ENCODE data around the gene RPS6KA2. TPM values are rescaled to one million over a fixed set of nuclear protein-coding genes. Genes with fewer than 3 reads are reported as not detected.

RPS6KA2 gene
- total RNA-seq, 3 donors from 2014 or later (not counting 1 experiment from before 2014, with no cell fraction given) = 2.8 to 4.5 (median 2.9) TPM

GRCh38 chr6:166588691-166589336, 38.2 kb downstream of the RPS6KA2 start:
- TF ChIP-seq, protein P1, sequence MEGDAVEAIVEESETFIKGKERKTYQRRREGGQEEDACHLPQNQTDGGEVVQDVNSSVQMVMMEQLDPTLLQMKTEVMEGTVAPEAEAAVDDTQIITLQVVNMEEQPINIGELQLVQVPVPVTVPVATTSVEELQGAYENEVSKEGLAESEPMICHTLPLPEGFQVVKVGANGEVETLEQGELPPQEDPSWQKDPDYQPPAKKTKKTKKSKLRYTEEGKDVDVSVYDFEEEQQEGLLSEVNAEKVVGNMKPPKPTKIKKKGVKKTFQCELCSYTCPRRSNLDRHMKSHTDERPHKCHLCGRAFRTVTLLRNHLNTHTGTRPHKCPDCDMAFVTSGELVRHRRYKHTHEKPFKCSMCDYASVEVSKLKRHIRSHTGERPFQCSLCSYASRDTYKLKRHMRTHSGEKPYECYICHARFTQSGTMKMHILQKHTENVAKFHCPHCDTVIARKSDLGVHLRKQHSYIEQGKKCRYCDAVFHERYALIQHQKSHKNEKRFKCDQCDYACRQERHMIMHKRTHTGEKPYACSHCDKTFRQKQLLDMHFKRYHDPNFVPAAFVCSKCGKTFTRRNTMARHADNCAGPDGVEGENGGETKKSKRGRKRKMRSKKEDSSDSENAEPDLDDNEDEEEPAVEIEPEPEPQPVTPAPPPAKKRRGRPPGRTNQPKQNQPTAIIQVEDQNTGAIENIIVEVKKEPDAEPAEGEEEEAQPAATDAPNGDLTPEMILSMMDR (IDR thresholded peaks at IDR 0.05) = no peak
- 45% methylated on average over 11 of the region's 11 CpGs for WGBS (ENCODE audit: insufficient coverage)
- Histone ChIP-seq H3K4me3 (ENCODE audit: low read length) (no peak overlapping the region), H3K27ac (ENCODE audit: low read length) (no peak overlapping the region), H3K36me3 (ENCODE audit: control insufficient read depth, insufficient read depth, low read length) (no peaks in the 10 kb centered on the region), H3K27me3 (ENCODE audit: control insufficient read depth, insufficient read depth, low read length) (no peaks in the 10 kb centered on the region), H3K9me3 (ENCODE audit: control insufficient read depth, insufficient read depth, low read length) (no peaks in the 10 kb centered on the region), H3K4me1 (ENCODE audit: control insufficient read depth, insufficient read depth, low read length) (peaks cover 23% of the 10 kb centered on the region)
- Mint-ChIP-seq H3K4me3 (no peak overlapping the region), H3K36me3 (no peaks in the 10 kb centered on the region), H3K27ac (no peak overlapping the region), H3K4me1 (peaks cover 0 to 22% of the 10 kb centered on the region in 2 donors), H3K27me3 (ENCODE audit: low read depth in 2 of 2) (peaks cover 0 to 11% of the 10 kb centered on the region in 2 donors), H3K9me3 (no peaks in the 10 kb centered on the region)
- intact Hi-C loops (cut with micrococcal nuclease) = no loop called here
- ATAC-seq (no peak), DNase-seq (no peak)

DNA sequence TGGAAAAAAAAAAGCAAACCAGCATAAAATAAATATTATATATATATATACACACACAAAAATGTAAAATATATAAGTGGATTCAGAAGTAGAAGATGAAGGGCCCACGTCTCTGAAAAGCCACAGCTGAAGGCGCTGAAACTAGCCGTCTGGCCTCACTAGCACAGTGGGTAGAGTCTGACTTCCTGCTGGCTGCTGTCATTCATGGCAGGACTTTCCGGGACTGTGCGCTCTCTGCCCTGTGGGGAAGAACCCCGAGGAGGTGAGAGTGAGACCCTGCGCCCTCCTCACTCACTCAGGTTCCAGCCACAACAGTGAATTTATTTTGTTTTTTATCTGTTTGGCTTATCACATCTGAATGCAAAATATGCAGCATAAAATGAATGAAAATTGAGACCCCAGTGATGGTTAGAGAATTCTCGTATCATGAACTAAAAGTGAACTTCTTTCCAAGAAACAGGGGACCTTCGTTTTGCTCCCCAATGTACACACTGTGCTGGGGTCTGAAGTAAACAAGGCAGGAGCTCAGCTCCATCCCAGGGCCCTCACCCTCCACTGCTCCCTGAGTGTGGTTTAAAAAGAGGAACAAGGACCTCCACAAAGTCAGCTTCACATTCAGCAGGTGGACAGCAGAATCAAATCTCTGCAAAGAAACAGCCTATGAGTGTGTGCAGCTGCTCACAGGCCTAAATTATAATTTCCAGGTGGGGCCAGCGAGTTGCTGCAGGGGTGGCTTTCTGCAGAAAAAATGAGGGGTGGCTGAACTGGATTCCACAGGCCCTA, 39.2 kb downstream of the RPS6KA2 start:
- no peak overlapping the region for H3K4me3 ChIP-seq (ENCODE audit: low read length)
- peak; percentile 52 to 84 (median 64) for ATAC-seq

DNA sequence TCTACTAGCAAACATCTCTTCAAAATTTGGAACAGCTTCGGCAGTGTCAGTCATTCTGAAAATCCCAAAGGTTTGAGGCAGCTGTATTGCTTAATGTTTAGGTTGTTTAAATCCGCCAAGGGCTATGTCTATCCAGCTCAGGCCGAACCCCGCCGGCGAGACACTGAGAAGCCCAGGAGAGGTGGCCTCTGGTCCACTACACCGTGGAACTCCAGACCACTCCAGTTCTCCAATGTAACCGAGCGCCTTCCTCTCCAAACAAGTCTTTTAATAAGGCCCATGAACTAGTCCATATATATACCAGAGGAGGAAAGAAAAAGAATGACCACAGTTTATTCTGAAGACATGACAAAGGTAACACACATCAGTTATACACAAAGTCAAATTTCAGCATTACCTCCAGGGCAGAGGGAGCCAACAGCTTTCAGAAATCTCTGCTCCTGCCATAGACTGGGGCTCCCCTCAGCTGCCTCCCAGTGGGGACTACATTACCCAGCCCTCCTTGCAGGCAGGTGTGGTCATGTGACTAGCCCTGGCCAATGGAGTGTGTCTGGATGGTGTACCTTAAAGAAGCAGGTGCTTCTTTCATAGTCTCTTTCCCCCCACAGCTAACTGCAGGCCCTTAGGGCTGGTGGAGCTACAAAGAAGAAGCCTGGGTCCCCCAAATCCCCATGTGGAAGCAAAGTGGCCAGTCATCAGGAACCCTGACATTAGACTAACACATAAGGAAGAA, 40.5 kb downstream of the RPS6KA2 start, which contains the start of gene RAMACL:
TSS of gene RAMACL (minus strand) at position 255 of the 733 bp plus-strand sequence. CDS start at position 54, 201 bp downstream.
- TF ChIP-seq, protein P1 (IDR thresholded peaks at IDR 0.05) = no peak
- H3K27ac ChIP-seq (ENCODE audit: low read length) = no peak within 1 kb of the TSS
- H3K9me3 ChIP-seq (ENCODE audit: control insufficient read depth, insufficient read depth, low read length) = no peaks in the 10 kb centered on the region
- Mint-ChIP-seq H3K4me3 (no peak within 1 kb of the TSS), H3K4me1 (peaks cover 0 to 22% of the 10 kb centered on the region in 2 donors), H3K27ac (no peak within 1 kb of the TSS), H3K9me3 (no peaks in the 10 kb centered on the region), H3K36me3 (no peaks in the 10 kb centered on the region), H3K27me3 (ENCODE audit: low read depth in 2 of 2) (peaks cover 0 to 6% of the 10 kb centered on the region in 2 donors)
- H3K27me3 ChIP-seq (ENCODE audit: control insufficient read depth, insufficient read depth, low read length) = no peaks in the 10 kb centered on the region
- H3K4me3 ChIP-seq (ENCODE audit: low read length) = no peak within 1 kb of the TSS
- DNase-seq = peak in 1 of 2 donors; percentile 67
- 93% methylated on average over 9 of the region's 9 CpGs for WGBS (ENCODE audit: insufficient coverage)
- peak; percentile 59 to 85 (median 75) for ATAC-seq
- intact Hi-C loops (cut with micrococcal nuclease) = no loop called here
- H3K4me1 ChIP-seq (ENCODE audit: control insufficient read depth, insufficient read depth, low read length) = peaks cover 23% of the 10 kb centered on the region
- H3K36me3 ChIP-seq (ENCODE audit: control insufficient read depth, insufficient read depth, low read length) = no peaks in the 10 kb centered on the region

More for the DNA sequence above, 39.2 kb downstream of the RPS6KA2 start:
- peaks cover 0 to 22% of the 10 kb centered on the region in 2 donors for H3K4me1 Mint-ChIP-seq
- H3K27me3 ChIP-seq (ENCODE audit: control insufficient read depth, insufficient read depth, low read length) = no peaks in the 10 kb centered on the region
- peaks cover 0 to 7% of the 10 kb centered on the region in 2 donors for H3K27me3 Mint-ChIP-seq (ENCODE audit: low read depth in 2 of 2)
- no peak for DNase-seq
- no peaks in the 10 kb centered on the region for H3K9me3 Mint-ChIP-seq
- H3K4me3 Mint-ChIP-seq = no peak overlapping the region
- 21% methylated on average over 9 of the region's 10 CpGs for WGBS (ENCODE audit: insufficient coverage)
- no peak overlapping the region for H3K27ac Mint-ChIP-seq
- no peaks in the 10 kb centered on the region for H3K36me3 ChIP-seq (ENCODE audit: control insufficient read depth, insufficient read depth, low read length)
- TF ChIP-seq, protein P1 (IDR thresholded peaks at IDR 0.05) = no peak
- H3K9me3 ChIP-seq (ENCODE audit: control insufficient read depth, insufficient read depth, low read length) = no peaks in the 10 kb centered on the region
- no peak overlapping the region for H3K27ac ChIP-seq (ENCODE audit: low read length)
- intact Hi-C loops (cut with micrococcal nuclease) = no loop called here
- H3K4me1 ChIP-seq (ENCODE audit: control insufficient read depth, insufficient read depth, low read length) = peaks cover 23% of the 10 kb centered on the region
- H3K36me3 Mint-ChIP-seq = no peaks in the 10 kb centered on the region

Measured in natural killer cell (primary cell).